Measurements from ENCODE around the gene ETDC.

The ETDC gene

DNA sequence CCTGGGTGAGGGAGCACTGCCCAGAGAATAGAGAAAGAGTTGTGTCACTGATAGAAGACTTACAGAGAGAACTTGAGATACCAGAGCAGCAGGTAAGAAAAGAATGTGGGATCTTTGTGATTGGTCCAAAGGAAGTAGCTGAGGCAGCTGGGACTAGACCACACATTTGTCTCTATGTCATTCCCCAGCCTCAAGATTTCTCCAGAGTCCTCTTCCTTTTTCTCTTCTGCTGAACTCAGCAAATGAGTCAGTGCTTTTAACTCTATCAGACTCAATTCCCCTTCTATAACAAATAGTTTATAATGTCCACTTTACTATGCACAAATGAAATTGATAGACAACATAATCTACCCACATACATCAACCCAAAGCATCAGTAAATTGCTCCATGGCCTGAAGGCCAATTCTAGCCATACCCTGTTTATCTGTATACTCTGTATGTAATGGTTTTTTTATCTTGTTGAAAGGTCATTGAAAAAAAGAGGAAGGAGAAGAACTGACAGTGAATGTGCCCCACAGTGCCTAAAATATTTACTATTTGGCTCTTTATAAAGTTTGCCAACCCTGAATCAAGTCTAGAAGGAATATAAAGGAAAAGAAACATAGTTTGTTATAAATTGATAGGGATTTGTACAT lies 38.2 kb downstream of the ETDC start:
- DNase-seq, result no peak

DNA sequence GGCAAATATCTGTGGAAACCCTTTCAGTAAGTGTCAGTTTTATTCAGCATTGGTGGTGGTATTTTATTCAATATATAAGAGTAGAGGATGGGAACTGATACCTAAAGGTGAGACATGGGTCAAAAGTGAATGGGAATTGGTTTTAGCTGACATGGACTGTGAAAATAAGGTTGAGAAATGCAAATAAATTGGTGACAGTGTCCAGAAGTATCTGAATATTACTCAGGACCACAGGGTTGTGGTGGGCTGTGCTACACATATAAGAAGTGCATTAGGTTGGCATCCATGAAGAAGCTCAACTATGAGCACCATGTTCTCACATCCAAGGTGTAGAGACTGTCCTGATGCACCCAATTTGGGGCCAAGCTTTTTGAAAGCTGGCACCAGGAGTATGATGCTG lies 45.0 kb downstream of the ETDC start:
- DNase-seq, result no peak
